ENCODE measurements around the gene FBXO45.

DNA sequence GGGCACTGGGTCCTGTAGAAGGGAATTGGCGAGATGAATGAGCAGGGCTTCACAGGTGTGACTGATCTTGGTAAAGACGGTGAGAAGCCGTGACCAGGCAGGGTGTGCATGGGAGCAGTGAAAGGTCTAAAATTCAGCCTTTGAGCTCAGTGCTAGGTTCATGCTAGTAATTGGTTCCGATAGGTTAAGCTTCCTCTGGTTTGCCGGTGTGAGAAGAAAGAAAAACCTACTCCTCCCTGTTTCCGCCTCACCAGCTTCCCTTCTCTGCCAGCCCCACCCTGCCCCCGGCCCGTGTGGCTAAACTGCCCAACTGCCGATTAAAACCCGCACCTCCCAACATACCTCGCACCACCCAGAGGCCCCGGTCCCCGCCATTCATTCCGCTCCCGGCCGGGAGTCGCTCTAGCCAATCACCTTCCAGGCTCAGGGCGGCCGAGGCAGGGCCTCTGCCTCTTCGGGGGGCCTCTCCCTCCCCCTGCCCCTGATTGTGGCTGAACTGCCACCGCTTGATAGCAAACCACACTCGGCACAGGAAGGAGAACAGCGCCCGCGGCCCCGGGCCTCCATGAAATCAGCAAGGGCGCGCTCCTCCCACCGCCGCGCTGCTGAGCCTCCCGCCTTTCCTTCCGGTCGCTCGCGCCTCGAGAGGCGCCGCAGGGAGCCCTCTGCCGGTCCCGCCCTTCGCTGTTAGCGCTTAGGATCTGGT is 63.7 kb downstream of the FBXO45 start:
- TF ChIP-seq, protein P1, sequence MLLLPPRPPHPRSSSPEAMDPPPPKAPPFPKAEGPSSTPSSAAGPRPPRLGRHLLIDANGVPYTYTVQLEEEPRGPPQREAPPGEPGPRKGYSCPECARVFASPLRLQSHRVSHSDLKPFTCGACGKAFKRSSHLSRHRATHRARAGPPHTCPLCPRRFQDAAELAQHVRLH (CRISPR knock-in tag; IDR thresholded peaks at IDR 0.05; ENCODE audit: borderline replicate concordance, low read depth), result no peak
- TF ChIP-seq, protein P2, sequence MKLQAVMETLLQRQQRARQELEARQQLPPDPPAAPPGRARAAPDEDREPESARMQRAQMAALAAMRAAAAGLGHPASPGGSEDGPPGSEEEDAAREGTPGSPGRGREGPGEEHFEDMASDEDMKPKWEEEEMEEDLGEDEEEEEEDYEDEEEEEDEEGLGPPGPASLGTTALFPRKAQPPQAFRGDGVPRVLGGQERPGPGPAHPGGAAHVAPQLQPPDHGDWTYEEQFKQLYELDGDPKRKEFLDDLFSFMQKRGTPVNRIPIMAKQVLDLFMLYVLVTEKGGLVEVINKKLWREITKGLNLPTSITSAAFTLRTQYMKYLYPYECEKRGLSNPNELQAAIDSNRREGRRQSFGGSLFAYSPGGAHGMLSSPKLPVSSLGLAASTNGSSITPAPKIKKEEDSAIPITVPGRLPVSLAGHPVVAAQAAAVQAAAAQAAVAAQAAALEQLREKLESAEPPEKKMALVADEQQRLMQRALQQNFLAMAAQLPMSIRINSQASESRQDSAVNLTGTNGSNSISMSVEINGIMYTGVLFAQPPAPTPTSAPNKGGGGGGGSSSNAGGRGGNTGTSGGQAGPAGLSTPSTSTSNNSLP (IDR thresholded peaks at IDR 0.05; ENCODE audit: low read depth, low read length), result no peak
- TF ChIP-seq CTCF (CRISPR knock-in tag; IDR thresholded peaks at IDR 0.05), result peak; percentile 65
- no peak for TF ChIP-seq EZH2 (conservative IDR thresholded peaks at IDR 0.05; ENCODE audit: low read depth, low read length)
- no peak for TF ChIP-seq ARNTL (CRISPR knock-in tag; IDR thresholded peaks at IDR 0.05)
- TF ChIP-seq GFI1 (CRISPR knock-in tag; IDR thresholded peaks at IDR 0.05; ENCODE audit: borderline replicate concordance), result no peak; the same call in 1 of the 2 replicates
- TF ChIP-seq ZKSCAN5 (CRISPR knock-in tag; IDR thresholded peaks at IDR 0.05), result no peak
- TF ChIP-seq TAF1 (CRISPR knock-in tag; IDR thresholded peaks at IDR 0.05), result peak; percentile 60
- TF ChIP-seq, protein P3, sequence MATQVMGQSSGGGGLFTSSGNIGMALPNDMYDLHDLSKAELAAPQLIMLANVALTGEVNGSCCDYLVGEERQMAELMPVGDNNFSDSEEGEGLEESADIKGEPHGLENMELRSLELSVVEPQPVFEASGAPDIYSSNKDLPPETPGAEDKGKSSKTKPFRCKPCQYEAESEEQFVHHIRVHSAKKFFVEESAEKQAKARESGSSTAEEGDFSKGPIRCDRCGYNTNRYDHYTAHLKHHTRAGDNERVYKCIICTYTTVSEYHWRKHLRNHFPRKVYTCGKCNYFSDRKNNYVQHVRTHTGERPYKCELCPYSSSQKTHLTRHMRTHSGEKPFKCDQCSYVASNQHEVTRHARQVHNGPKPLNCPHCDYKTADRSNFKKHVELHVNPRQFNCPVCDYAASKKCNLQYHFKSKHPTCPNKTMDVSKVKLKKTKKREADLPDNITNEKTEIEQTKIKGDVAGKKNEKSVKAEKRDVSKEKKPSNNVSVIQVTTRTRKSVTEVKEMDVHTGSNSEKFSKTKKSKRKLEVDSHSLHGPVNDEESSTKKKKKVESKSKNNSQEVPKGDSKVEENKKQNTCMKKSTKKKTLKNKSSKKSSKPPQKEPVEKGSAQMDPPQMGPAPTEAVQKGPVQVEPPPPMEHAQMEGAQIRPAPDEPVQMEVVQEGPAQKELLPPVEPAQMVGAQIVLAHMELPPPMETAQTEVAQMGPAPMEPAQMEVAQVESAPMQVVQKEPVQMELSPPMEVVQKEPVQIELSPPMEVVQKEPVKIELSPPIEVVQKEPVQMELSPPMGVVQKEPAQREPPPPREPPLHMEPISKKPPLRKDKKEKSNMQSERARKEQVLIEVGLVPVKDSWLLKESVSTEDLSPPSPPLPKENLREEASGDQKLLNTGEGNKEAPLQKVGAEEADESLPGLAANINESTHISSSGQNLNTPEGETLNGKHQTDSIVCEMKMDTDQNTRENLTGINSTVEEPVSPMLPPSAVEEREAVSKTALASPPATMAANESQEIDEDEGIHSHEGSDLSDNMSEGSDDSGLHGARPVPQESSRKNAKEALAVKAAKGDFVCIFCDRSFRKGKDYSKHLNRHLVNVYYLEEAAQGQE (IDR thresholded peaks at IDR 0.05; ENCODE audit: borderline replicate concordance in 1 of 2, low read depth in 1 of 2, low read length in 2 of 2), result no peak
- no peak for TF ChIP-seq POLR2AphosphoS2 (IDR thresholded peaks at IDR 0.05; ENCODE audit: low read depth, low read length)
- TF ChIP-seq, protein P4, sequence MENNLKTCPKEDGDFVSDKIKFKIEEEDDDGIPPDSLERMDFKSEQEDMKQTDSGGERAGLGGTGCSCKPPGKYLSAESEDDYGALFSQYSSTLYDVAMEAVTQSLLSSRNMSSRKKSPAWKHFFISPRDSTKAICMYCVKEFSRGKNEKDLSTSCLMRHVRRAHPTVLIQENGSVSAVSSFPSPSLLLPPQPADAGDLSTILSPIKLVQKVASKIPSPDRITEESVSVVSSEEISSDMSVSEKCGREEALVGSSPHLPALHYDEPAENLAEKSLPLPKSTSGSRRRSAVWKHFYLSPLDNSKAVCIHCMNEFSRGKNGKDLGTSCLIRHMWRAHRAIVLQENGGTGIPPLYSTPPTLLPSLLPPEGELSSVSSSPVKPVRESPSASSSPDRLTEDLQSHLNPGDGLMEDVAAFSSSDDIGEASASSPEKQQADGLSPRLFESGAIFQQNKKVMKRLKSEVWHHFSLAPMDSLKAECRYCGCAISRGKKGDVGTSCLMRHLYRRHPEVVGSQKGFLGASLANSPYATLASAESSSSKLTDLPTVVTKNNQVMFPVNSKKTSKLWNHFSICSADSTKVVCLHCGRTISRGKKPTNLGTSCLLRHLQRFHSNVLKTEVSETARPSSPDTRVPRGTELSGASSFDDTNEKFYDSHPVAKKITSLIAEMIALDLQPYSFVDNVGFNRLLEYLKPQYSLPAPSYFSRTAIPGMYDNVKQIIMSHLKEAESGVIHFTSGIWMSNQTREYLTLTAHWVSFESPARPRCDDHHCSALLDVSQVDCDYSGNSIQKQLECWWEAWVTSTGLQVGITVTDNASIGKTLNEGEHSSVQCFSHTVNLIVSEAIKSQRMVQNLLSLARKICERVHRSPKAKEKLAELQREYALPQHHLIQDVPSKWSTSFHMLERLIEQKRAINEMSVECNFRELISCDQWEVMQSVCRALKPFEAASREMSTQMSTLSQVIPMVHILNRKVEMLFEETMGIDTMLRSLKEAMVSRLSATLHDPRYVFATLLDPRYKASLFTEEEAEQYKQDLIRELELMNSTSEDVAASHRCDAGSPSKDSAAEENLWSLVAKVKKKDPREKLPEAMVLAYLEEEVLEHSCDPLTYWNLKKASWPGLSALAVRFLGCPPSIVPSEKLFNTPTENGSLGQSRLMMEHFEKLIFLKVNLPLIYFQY (CRISPR knock-in tag; IDR thresholded peaks at IDR 0.05; ENCODE audit: borderline replicate concordance), result no peak
- no peak for TF ChIP-seq TARDBP (CRISPR knock-in tag; IDR thresholded peaks at IDR 0.05)
- no peak for TF ChIP-seq ZBTB21 (CRISPR knock-in tag; IDR thresholded peaks at IDR 0.05)
- no peak for TF ChIP-seq EP300 (IDR thresholded peaks at IDR 0.05; ENCODE audit: low read depth in 2 of 2, low read length in 2 of 2)
- TF ChIP-seq EP300 (CRISPR knock-in tag; IDR thresholded peaks at IDR 0.05; ENCODE audit: borderline replicate concordance), result no peak
